Neural progenitor cell (in vitro differentiated cells): ENCODE results near the gene PGK2. TPM values are rescaled to one million over a fixed set of nuclear protein-coding genes. Genes with fewer than 3 reads are reported as not detected.

Experiments used
- DNase-seq: peaks from one replicate; pipeline ENCODE4 v3.0.0-alpha.2; 2016; ENCODE audit warnings: low spot score
- H2AFZ ChIP-seq: fragments of 200-600 bp; sonication (generic); replicated peaks from 2 replicates; pipeline ENCODE4 v1.6.1; 2016; ENCODE audit warnings: antibody characterized with exemption
- H3F3A ChIP-seq: fragments of 200-600 bp; sonication (generic); 2 replicates; pipeline ENCODE4 v1.6.1; 2016; ENCODE audit warnings: antibody characterized with exemption, low read depth
- H3K27ac ChIP-seq: fragments of 200-600 bp; sonication (generic); 2 replicates; pipeline ENCODE4 v1.5.1; 2016; ENCODE audit warnings: mild to moderate bottlenecking
- H3K27me3 ChIP-seq: fragments of 200-600 bp; sonication (generic); 2 replicates; pipeline ENCODE4 v1.6.1; 2016; ENCODE audit warnings: mild to moderate bottlenecking, moderate library complexity
- H3K36me3 ChIP-seq: fragments of 200-600 bp; sonication (generic); 2 replicates; pipeline ENCODE4 v1.5.1; 2016
- H3K4me1 ChIP-seq: fragments of 200-600 bp; sonication (generic); 2 replicates; pipeline ENCODE4 v1.6.1; 2016; ENCODE audit warnings: mixed run types
- H3K4me2 ChIP-seq: fragments of 200-600 bp; sonication (generic); 2 replicates; pipeline ENCODE4 v1.6.1; 2016
- H3K4me3 ChIP-seq: fragments of 200-600 bp; sonication (generic); 2 replicates; pipeline ENCODE4 v1.5.1; 2016
- H3K79me2 ChIP-seq: fragments of 200-600 bp; sonication (generic); 2 replicates; pipeline ENCODE4 v1.6.1; 2016; ENCODE audit warnings: low read depth
- H3K9ac ChIP-seq: fragments of 200-600 bp; sonication (generic); 2 replicates; pipeline ENCODE4 v1.6.1; 2016
- H3K9me3 ChIP-seq: fragments of 200-600 bp; sonication (generic); 2 replicates; pipeline ENCODE4 v1.5.1; 2016; ENCODE audit warnings: low read depth
- H4K20me1 ChIP-seq: fragments of 200-600 bp; sonication (generic); 2 replicates; pipeline ENCODE4 v1.6.1; 2016; ENCODE audit warnings: low read depth
- H3K27ac Mint-ChIP-seq: 3 replicates; pipeline ENCODE4 v1.8.0; 2021; ENCODE audit warnings: mixed read lengths
- H3K27me3 Mint-ChIP-seq: 2 replicates; pipeline ENCODE4 v1.8.0; 2022; ENCODE audit warnings: low read depth, mild to moderate bottlenecking, inconsistent platforms, moderate library complexity, mixed read lengths; ENCODE audit not compliant: insufficient read depth
- H3K36me3 Mint-ChIP-seq: 3 replicates; pipeline ENCODE4 v1.8.0; 2021; ENCODE audit warnings: mixed read lengths
- H3K4me1 Mint-ChIP-seq: 3 replicates; pipeline ENCODE4 v1.8.0; 2021; ENCODE audit warnings: mixed read lengths
- H3K4me3 Mint-ChIP-seq: 3 replicates; pipeline ENCODE4 v1.8.0; 2021; ENCODE audit warnings: mild to moderate bottlenecking, moderate library complexity, mixed read lengths
- H3K9me3 Mint-ChIP-seq: 3 replicates; pipeline ENCODE4 v1.8.0; 2020; ENCODE audit warnings: mixed read lengths
- CTCF ChIP-seq: fragments of 200-600 bp; sonication (generic); IDR thresholded peaks from 2 replicates; pipeline ENCODE4 v1.5.1; 2017; ENCODE audit warnings: antibody characterized with exemption, mild to moderate bottlenecking
- EZH2 ChIP-seq: fragments of 200-600 bp; sonication (generic); IDR thresholded peaks from 2 replicates; pipeline ENCODE4 v1.6.1; 2017; ENCODE audit warnings: antibody characterized with exemption, mild to moderate bottlenecking, moderate library complexity
- EZH2phosphoT487 ChIP-seq: fragments of 200-600 bp; sonication (generic); IDR thresholded peaks from 2 replicates; pipeline ENCODE4 v1.6.1; 2017; ENCODE audit warnings: antibody characterized with exemption
- total RNA-seq: library from RNA; depleted of rRNA; stranded (reverse); fragments of >200 nt; gene quantifications from 2 replicates; pipeline ENCODE4 v1.2.3, GENCODE V29; 2015; ENCODE audit warnings: low replicate concordance

The PGK2 gene
- total RNA-seq, 1 donor from 2014 or later, result not detected

- H3K27ac ChIP-seq, result no peak overlapping the region
- no peaks in the 10 kb centered on the region for H3K36me3 Mint-ChIP-seq
- no peaks in the 10 kb centered on the region for H3K4me1 Mint-ChIP-seq
- no peak overlapping the region for H2AFZ ChIP-seq
- H3K79me2 ChIP-seq, result no peaks in the 10 kb centered on the region
- no peak overlapping the region for H3K4me3 ChIP-seq
- no peaks in the 10 kb centered on the region for H3K36me3 ChIP-seq
- no peaks in the 10 kb centered on the region for H4K20me1 ChIP-seq
- no peak overlapping the region for H3K4me3 Mint-ChIP-seq
- no peak overlapping the region for H3K4me2 ChIP-seq
- no peaks in the 10 kb centered on the region for H3K9me3 ChIP-seq
- H3K9me3 Mint-ChIP-seq, result no peaks in the 10 kb centered on the region
- H3K27ac Mint-ChIP-seq, result no peak overlapping the region
- H3K27me3 ChIP-seq, result no peaks in the 10 kb centered on the region
- no peak for DNase-seq
- H3K27me3 Mint-ChIP-seq, result no peaks in the 10 kb centered on the region
- TF ChIP-seq EZH2phosphoT487 (no peak), CTCF (no peak), EZH2 (no peak)
- H3F3A ChIP-seq, result no peaks in the 10 kb centered on the region
- H3K9ac ChIP-seq, result no peak overlapping the region
- no peaks in the 10 kb centered on the region for H3K4me1 ChIP-seq
Measured at GRCh38 chr6:49806145-49806544, 19.1 kb upstream of the PGK2 start.

DNA sequence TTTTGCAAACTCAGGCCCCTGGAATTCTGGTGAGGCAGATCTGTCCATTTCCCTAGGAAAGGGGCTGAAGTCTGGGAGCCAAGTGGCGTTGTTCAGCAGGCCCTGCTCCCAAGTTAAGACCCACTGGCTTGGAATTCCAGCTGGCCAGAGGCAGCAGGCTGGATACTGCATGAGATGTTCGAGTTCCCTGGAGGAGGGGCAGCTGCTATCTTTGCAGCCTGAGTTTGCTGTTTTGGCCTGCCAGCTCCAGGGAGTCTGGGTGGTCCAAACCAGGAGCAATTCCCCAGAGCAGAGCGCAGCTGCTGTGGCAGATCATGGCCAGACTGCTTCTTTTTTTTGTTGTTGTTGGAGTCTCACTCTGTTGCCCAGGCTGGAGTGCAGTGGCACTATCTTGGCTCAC is 18.2 kb upstream of the PGK2 start:
- no peak for DNase-seq
- Histone ChIP-seq H3K79me2 (no peaks in the 10 kb centered on the region), H3K27ac (no peak overlapping the region), H3K4me1 (no peaks in the 10 kb centered on the region), H2AFZ (no peak overlapping the region), H4K20me1 (no peaks in the 10 kb centered on the region), H3K27me3 (no peaks in the 10 kb centered on the region), H3K36me3 (no peaks in the 10 kb centered on the region), H3K4me2 (no peak overlapping the region), H3K9ac (no peak overlapping the region), H3K9me3 (no peaks in the 10 kb centered on the region), H3K4me3 (no peak overlapping the region), H3F3A (no peaks in the 10 kb centered on the region)
- H3K27me3 Mint-ChIP-seq, result no peaks in the 10 kb centered on the region
- no peak for TF ChIP-seq EZH2
- TF ChIP-seq CTCF, result no peak
- TF ChIP-seq EZH2phosphoT487, result no peak
- H3K27ac Mint-ChIP-seq, result no peak overlapping the region
- H3K36me3 Mint-ChIP-seq, result no peaks in the 10 kb centered on the region
- H3K4me1 Mint-ChIP-seq, result no peaks in the 10 kb centered on the region
- H3K4me3 Mint-ChIP-seq, result no peak overlapping the region
- no peaks in the 10 kb centered on the region for H3K9me3 Mint-ChIP-seq

- H3F3A ChIP-seq, result no peaks in the 10 kb centered on the region
- no peak overlapping the region for H3K4me2 ChIP-seq
- H3K4me3 ChIP-seq, result no peak overlapping the region
- no peak overlapping the region for H3K27ac ChIP-seq
- H3K27me3 ChIP-seq, result no peaks in the 10 kb centered on the region
- H3K79me2 ChIP-seq, result no peaks in the 10 kb centered on the region
- Mint-ChIP-seq H3K4me1 (no peaks in the 10 kb centered on the region), H3K27ac (no peak overlapping the region), H3K36me3 (no peaks in the 10 kb centered on the region), H3K4me3 (no peak overlapping the region), H3K9me3 (no peaks in the 10 kb centered on the region), H3K27me3 (no peaks in the 10 kb centered on the region)
- TF ChIP-seq EZH2 (no peak), CTCF (no peak), EZH2phosphoT487 (no peak)
- H3K9me3 ChIP-seq, result no peaks in the 10 kb centered on the region
- no peak for DNase-seq
- no peak overlapping the region for H3K9ac ChIP-seq
- H3K4me1 ChIP-seq, result peaks cover 3% of the 10 kb centered on the region
- no peak overlapping the region for H2AFZ ChIP-seq
- no peaks in the 10 kb centered on the region for H4K20me1 ChIP-seq
- no peaks in the 10 kb centered on the region for H3K36me3 ChIP-seq
Measured at GRCh38 chr6:49801525-49801924, 14.4 kb upstream of the PGK2 start.
